Vagina (tissue), 2 donors: Measurements from ENCODE around the gene GPBP1. TPM values are rescaled to one million over a fixed set of nuclear protein-coding genes. Genes with fewer than 3 reads are reported as not detected.
"Not testable (repeated sequence)": the region's sequence is repeated elsewhere in the genome, so short reads cannot be mapped to it uniquely, and the experiment has no call there.

ENCODE experiments used
- DNase-seq, 2 donors: peaks; one replicate each; pipeline ENCODE4 v3.0.0-alpha.2; 2017; ENCODE audit errors: extremely low spot score in 2 of 2
- H3K27ac ChIP-seq: fragments of 200-600 bp; sonication (generic); one replicate; pipeline ENCODE4 v1.5.1; 2019
- H3K27me3 ChIP-seq: fragments of 200-600 bp; sonication (generic); one replicate; pipeline ENCODE4 v1.5.1; 2019
- H3K36me3 ChIP-seq, 2 donors: fragments of 200-600 bp; sonication (generic); one replicate each; pipeline ENCODE4 v1.5.1; 2017 to 2019
- H3K4me1 ChIP-seq: fragments of 200-600 bp; sonication (generic); one replicate; pipeline ENCODE4 v1.5.1; 2019
- H3K4me3 ChIP-seq, 2 donors: fragments of 200-600 bp; sonication (generic); 1 replicate in 1 of 2; 2 replicates in 1 of 2; pipeline ENCODE4 v1.5.1; 2016 to 2019
- H3K9me3 ChIP-seq: fragments of 200-600 bp; sonication (generic); one replicate; pipeline ENCODE4 v1.5.1; 2019
- POLR2A ChIP-seq, 2 donors: fragments of 450-650 bp; IDR thresholded peaks; one replicate each; pipeline ENCODE4 v1.6.1; 2017; ENCODE audit warnings: antibody characterized with exemption in 2 of 2, mild to moderate bottlenecking in 2 of 2, moderate library complexity in 2 of 2
- POLR2AphosphoS5 ChIP-seq, 2 donors: sonication (generic); formaldehyde crosslinking; IDR thresholded peaks; one replicate each; pipeline ENCODE4 v1.9.0; 2017; ENCODE audit warnings: antibody characterized with exemption in 2 of 2, mild to moderate bottlenecking in 2 of 2, low read depth in 1 of 2; ENCODE audit not compliant: insufficient read depth in 1 of 2
- intact Hi-C: fragments of 100-400 bp; cut with DNase I; formaldehyde crosslinking; loops from one replicate; pipeline ENCODE4 v1.15.1; 2023
- total RNA-seq: library from RNA; depleted of rRNA; stranded (reverse); fragments of >200 nt; gene quantifications from one replicate; pipeline ENCODE4 v1.2.3, GENCODE V29; 2016
- TF ChIP-seq, protein P1 (sequence below), 3 experiments: fragments of 450-650 bp in 2 of 3; fragments of 200-600 bp in 1 of 3; sonication (generic) in 1 of 3; IDR thresholded peaks; one replicate each; pipeline ENCODE4 v1.5.1; 2017 to 2019; ENCODE audit warnings: antibody characterized with exemption in 3 of 3, mild to moderate bottlenecking in 2 of 3, moderate library complexity in 2 of 3

Gene GPBP1
- total RNA-seq, 1 donor from 2014 or later: 62.6 TPM

DNA sequence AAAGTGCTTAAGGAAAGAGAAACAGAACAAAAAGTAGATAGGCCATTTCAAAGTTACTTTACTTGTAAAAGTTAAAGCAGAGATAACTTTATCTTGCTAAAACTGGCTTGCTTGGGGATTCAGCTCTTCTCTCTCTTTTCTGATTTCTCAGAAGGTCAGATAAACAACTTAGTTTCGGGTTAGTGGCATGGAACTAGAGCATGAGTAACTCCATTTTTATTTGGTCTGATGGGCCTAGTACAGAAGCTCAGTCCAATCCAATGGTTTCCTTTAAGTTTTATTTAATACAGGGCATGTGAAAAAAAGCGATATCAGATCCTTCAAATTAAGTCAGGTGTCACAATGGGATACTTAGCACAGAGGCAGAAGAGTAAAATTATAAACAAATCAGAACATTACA, 18.8 kb upstream of the GPBP1 start:
- Histone ChIP-seq H3K36me3 (no peaks in the 10 kb centered on the region), H3K9me3 (no peaks in the 10 kb centered on the region)
- intact Hi-C loops: no loop called here

DNA sequence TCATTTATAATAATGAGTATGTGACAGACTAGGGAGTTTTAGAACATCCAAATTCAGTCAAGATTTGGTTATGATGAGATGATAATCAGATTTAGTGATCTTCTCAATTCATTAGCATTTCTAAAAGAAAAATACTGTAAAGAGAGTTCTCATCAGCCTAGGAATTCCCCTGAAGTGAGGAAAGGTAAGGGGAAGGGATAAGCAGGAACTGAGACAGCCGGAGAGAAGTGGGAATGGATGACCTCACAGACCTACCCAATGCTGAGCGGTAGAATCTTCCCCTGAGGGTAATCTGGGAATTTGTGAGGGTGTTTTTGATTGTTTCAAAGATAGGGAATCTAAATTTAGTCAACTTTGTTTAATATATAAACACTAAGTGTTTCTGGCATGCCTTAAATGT, 16.7 kb upstream of the GPBP1 start:
- no peak overlapping the region for H3K4me3 ChIP-seq
- no peaks in the 10 kb centered on the region for H3K4me1 ChIP-seq
- no peaks in the 10 kb centered on the region for H3K9me3 ChIP-seq
- no peaks in the 10 kb centered on the region for H3K27me3 ChIP-seq
- DNase-seq: no peak
- intact Hi-C loops: no loop called here
- no peaks in the 10 kb centered on the region for H3K36me3 ChIP-seq
- TF ChIP-seq POLR2AphosphoS5 (IDR thresholded peaks at IDR 0.05; ENCODE audit: insufficient read depth in 1 of 2, low read depth in 1 of 2): no peak
- TF ChIP-seq POLR2A (IDR thresholded peaks at IDR 0.05): no peak
- TF ChIP-seq, protein P1, sequence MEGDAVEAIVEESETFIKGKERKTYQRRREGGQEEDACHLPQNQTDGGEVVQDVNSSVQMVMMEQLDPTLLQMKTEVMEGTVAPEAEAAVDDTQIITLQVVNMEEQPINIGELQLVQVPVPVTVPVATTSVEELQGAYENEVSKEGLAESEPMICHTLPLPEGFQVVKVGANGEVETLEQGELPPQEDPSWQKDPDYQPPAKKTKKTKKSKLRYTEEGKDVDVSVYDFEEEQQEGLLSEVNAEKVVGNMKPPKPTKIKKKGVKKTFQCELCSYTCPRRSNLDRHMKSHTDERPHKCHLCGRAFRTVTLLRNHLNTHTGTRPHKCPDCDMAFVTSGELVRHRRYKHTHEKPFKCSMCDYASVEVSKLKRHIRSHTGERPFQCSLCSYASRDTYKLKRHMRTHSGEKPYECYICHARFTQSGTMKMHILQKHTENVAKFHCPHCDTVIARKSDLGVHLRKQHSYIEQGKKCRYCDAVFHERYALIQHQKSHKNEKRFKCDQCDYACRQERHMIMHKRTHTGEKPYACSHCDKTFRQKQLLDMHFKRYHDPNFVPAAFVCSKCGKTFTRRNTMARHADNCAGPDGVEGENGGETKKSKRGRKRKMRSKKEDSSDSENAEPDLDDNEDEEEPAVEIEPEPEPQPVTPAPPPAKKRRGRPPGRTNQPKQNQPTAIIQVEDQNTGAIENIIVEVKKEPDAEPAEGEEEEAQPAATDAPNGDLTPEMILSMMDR (IDR thresholded peaks at IDR 0.05): no peak
- H3K27ac ChIP-seq: no peak overlapping the region

More for the DNA sequence above, 18.8 kb upstream of the GPBP1 start:
- TF ChIP-seq, protein P1 (IDR thresholded peaks at IDR 0.05): no peak
- TF ChIP-seq POLR2AphosphoS5 (IDR thresholded peaks at IDR 0.05; ENCODE audit: insufficient read depth in 1 of 2, low read depth in 1 of 2) (no peak), POLR2A (IDR thresholded peaks at IDR 0.05) (no peak)
- Histone ChIP-seq H3K27me3 (no peaks in the 10 kb centered on the region), H3K4me3 (no peak overlapping the region), H3K4me1 (no peaks in the 10 kb centered on the region), H3K27ac (no peak overlapping the region)
- no peak for DNase-seq

DNA sequence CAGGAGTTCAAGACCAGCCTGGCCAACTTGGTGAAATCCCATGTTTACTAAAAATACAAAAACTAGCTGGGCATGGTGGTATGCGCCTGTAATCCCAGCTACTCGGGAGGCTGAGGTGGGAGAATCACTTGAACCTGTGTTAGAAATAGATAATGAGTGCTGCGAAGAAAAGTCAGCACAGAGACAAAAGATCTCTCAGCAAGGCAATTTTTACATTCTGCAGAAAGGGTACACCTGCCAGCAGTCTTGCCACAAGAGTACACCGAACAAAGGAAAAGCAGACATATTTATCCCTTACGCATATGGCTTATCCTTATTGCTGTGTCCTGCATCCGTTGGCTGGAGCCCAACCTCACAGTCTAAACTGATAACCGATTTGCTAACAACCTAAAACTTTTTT, 16.2 kb upstream of the GPBP1 start:
- no peaks in the 10 kb centered on the region for H3K27me3 ChIP-seq
- no peaks in the 10 kb centered on the region for H3K36me3 ChIP-seq
- TF ChIP-seq POLR2A (IDR thresholded peaks at IDR 0.05) (no peak), POLR2AphosphoS5 (IDR thresholded peaks at IDR 0.05; ENCODE audit: insufficient read depth in 1 of 2, low read depth in 1 of 2) (no peak)
- TF ChIP-seq, protein P1 (IDR thresholded peaks at IDR 0.05): no peak
- no peaks in the 10 kb centered on the region for H3K4me1 ChIP-seq
- DNase-seq: no peak
- no peak overlapping the region for H3K27ac ChIP-seq
- intact Hi-C loops: no loop called here
- H3K4me3 ChIP-seq: no peak overlapping the region
- no peaks in the 10 kb centered on the region for H3K9me3 ChIP-seq

DNA sequence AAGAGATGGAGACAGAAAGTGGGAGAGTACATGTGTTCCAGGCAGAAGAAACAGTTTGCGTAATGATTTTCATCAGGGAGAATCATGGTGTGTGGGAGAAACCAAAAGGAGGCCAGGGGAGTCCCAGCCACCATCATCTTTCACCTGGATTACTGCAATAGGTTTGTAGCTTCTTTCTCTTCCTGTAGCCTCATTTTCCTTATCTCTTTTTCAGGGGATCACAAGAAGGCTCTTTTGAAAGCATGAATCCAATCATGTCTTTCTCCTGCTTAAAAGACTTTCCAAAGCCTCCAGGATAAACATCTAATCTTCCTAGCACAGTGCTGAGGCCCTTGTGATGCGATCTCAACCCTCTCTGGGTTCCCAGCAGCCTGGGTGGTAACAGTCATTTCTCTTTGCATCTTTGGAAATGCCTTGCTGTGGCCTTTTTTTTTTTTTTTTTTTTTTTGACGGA, 10.3 kb upstream of the GPBP1 start:
- DNase-seq: no peak
- no peak overlapping the region for H3K4me3 ChIP-seq
- H3K9me3 ChIP-seq: no peaks in the 10 kb centered on the region
- TF ChIP-seq POLR2A (IDR thresholded peaks at IDR 0.05) (no peak), POLR2AphosphoS5 (IDR thresholded peaks at IDR 0.05; ENCODE audit: insufficient read depth in 1 of 2, low read depth in 1 of 2) (no peak)
- TF ChIP-seq, protein P1 (IDR thresholded peaks at IDR 0.05): no peak
- no peak overlapping the region for H3K27ac ChIP-seq
- H3K4me1 ChIP-seq: no peaks in the 10 kb centered on the region
- H3K27me3 ChIP-seq: no peaks in the 10 kb centered on the region
- intact Hi-C loops: no loop called here
- H3K36me3 ChIP-seq: no peaks in the 10 kb centered on the region

DNA sequence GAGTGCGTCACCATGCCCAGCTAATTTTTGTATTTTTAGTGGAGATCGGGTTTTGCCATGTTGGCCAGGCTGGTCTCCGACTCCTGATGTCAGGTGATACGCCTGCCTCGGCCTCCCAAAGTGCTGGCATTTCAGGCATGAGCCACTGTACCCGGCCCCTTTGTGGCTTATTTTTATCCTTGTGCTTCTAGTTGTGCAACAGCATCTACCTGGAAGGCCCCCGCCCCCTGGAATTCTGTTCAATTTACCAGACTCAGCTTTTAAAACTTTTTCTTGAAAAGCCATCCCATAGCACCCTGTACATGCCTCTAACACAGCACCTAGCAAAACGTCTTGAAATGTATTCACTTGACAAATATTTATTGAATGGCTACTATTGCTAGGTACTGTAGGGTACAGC, 9.7 kb upstream of the GPBP1 start:
- Histone ChIP-seq H3K27me3 (no peaks in the 10 kb centered on the region), H3K4me3 (no peak overlapping the region), H3K36me3 (no peaks in the 10 kb centered on the region), H3K27ac (no peak overlapping the region), H3K4me1 (no peaks in the 10 kb centered on the region), H3K9me3 (no peaks in the 10 kb centered on the region)
- TF ChIP-seq, protein P1 (IDR thresholded peaks at IDR 0.05): no peak
- TF ChIP-seq POLR2A (IDR thresholded peaks at IDR 0.05) (no peak), POLR2AphosphoS5 (IDR thresholded peaks at IDR 0.05; ENCODE audit: insufficient read depth in 1 of 2, low read depth in 1 of 2) (no peak)
- intact Hi-C loops: no loop called here
- no peak for DNase-seq

DNA sequence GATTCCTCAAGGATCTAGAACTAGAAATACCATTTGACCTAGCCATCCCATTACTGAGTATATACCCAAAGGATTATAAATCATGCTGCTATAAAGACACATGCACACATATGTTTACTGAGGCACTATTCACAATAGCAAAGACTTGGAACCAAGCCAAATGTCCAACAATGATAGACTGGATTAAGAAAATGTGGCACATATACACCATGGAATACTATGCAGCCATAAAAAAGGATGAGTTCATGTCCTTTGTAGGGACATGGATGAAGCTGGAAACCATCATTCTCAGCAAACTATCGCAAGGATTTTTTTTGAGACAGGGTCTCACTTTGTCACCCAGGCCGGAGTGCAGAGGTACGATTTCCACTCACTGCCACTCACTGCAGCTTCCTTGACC, 8.7 kb upstream of the GPBP1 start:
- H3K27ac ChIP-seq, H3K9me3 ChIP-seq, DNase-seq, H3K27me3 ChIP-seq, intact Hi-C loops, H3K4me1 ChIP-seq, H3K4me3 ChIP-seq, H3K36me3 ChIP-seq: not testable (repeated sequence)
